NCI-H2196 treated with DMSO at 0.1 percent for 48 hours (cell line): ENCODE data around the gene GPC3.
A peak's percentile ranks its signal among the peaks of the same experiment; 100 is the strongest.

Experiments
- DNase-seq: peaks from one replicate; lab custom pipeline; 2025; ENCODE audit not compliant: unreplicated experiment; lab: John Stamatoyannopoulos, UW

Gene GPC3

GRCh38 chrX:133702230-133702629 lies 283.2 kb downstream of the GPC3 start:
- no peak for DNase-seq

- no peak for DNase-seq
These were observed 286.2 kb downstream of the GPC3 start for GRCh38 chrX:133699023-133699728.

GRCh38 chrX:133698298-133698697 lies 287.1 kb downstream of the GPC3 start:
- no peak for DNase-seq

- DNase-seq: no peak
These were observed 287.7 kb downstream of the GPC3 start for GRCh38 chrX:133697656-133698055.

GRCh38 chrX:133689997-133690599 lies 295.3 kb downstream of the GPC3 start:
- DNase-seq: no peak

GRCh38 chrX:133685822-133686221 lies 299.6 kb downstream of the GPC3 start:
- no peak for DNase-seq

- DNase-seq: no peak
These were observed 303.5 kb downstream of the GPC3 start for GRCh38 chrX:133681897-133682296.

GRCh38 chrX:133681421-133681820 lies 304.0 kb downstream of the GPC3 start:
- DNase-seq: no peak

GRCh38 chrX:133677123-133678063 lies 308.0 kb downstream of the GPC3 start:
- DNase-seq: peak; percentile 19

- DNase-seq: peak; percentile 88
These were observed 308.9 kb downstream of the GPC3 start for GRCh38 chrX:133676344-133677122.

GRCh38 chrX:133674726-133675470 lies 310.5 kb downstream of the GPC3 start:
- no peak for DNase-seq

GRCh38 chrX:133670383-133670782 lies 315.0 kb downstream of the GPC3 start:
- DNase-seq: peak; percentile 0

GRCh38 chrX:133669214-133669613 lies 316.2 kb downstream of the GPC3 start:
- no peak for DNase-seq

GRCh38 chrX:133668225-133668931 lies 317.0 kb downstream of the GPC3 start:
- no peak for DNase-seq

- no peak for DNase-seq
These were observed 319.1 kb downstream of the GPC3 start for GRCh38 chrX:133666256-133666655.

GRCh38 chrX:133661962-133662839 lies 323.2 kb downstream of the GPC3 start:
- no peak for DNase-seq

- no peak for DNase-seq
These were observed 325.1 kb downstream of the GPC3 start for GRCh38 chrX:133660281-133660680.

GRCh38 chrX:133658293-133658911 lies 327.0 kb downstream of the GPC3 start:
- DNase-seq: no peak
